HG02938 (cell line): Measurements from ENCODE around the gene LILRB3.
"Not testable (repeated sequence)": the region's sequence is repeated elsewhere in the genome, so short reads cannot be mapped to it uniquely, and the experiment has no call there.

Source experiments
- ATAC-seq: cut with Tn5 transposase; IDR thresholded peaks from one replicate; pipeline ENCODE4 v1.9.1; 2021; ENCODE audit warnings: mild to moderate bottlenecking, moderate library complexity; ENCODE audit not compliant: unreplicated experiment

The LILRB3 gene

GRCh38 chr19:54211235-54211634, 11.6 kb downstream of the LILRB3 start:
- ATAC-seq = no peak

DNA sequence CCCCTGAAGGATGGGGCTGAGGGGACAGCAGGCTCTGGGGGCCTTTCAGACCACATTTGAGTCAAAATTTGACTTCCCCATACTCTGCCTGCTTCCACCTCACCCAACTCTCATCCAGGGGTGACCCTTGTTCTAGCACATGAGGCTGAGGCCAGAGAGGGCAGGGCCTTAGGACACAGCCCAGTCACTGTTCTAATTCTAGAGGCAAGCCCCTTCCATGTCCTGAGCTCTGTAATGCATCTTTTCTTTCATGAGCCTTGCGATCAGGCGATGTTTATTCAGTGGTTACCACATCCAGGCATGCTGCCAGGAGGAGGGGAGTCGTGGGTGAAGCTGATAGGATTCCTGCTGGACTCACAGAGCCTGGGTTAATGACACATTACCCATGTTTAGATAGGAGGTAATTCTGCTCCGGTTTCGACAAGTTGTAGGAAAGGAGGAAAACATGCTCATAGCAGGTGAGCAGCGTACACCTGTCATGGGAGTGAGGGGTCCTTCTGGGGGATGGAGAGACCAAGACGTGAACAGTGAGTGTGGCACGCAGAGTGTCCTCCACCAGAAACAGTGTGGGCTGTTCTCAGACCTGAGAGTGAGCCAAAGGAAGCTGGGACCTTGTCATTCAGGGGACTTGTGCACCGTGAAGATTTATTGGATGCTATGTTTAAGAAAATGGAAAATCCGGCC, 12.9 kb downstream of the LILRB3 start:
- no peak for ATAC-seq

DNA sequence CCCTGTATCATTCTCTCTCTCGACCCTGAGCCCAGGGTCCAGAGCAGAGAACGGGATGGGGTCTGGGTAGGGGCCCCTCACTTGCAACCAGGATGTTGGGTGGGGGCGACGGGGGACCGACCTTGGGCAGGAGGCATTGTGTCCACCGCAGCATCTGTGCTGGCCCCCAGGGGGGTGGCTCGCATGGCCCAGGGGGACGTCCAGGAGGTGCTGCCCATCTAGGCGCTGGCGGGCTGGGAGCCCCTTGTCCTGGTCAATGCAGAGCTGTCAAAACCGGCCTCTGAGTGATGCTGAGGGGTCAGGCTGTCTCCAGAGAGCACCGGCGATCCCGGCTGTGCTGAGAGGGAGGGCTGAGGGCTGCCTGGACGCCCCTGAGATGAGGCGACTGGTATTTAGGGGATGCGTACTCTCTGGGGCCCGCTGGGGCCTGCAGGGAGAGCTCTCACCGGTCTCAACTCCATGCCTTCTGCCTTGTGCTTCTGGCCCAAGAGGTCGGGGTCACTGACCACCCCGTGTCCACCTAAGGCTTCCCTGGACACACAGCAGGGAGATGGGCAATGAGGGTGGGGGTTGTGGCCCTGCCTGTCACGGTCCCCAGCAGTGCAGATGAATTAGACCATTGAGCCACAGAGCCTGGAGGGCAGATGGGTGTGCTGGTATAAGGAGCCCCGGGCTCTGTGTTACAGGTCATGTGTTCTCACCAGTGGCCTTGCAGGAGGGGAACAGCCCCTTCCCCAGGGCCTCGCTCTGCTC, 13.6 kb downstream of the LILRB3 start:
- no peak for ATAC-seq

DNA sequence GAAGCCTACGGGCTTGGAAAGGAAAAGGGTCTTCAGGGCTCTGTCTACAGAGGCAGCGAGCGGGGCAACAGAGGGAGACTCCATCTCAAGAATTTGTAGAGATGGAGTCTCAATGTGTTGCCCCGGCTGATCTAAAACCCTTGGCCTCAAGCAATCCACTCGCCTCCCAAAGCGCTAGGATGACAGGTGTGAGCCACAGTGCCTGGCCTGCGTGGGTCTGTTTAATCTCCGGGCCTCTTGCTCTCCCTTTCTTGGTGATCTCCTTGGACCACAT, 14.1 kb downstream of the LILRB3 start:
- no peak for ATAC-seq

- ATAC-seq = peak; percentile 37
These were observed 14.6 kb downstream of the LILRB3 start for GRCh38 chr19:54207983-54208783.

- ATAC-seq = no peak
These were observed 15.2 kb downstream of the LILRB3 start for GRCh38 chr19:54207676-54207982.

DNA sequence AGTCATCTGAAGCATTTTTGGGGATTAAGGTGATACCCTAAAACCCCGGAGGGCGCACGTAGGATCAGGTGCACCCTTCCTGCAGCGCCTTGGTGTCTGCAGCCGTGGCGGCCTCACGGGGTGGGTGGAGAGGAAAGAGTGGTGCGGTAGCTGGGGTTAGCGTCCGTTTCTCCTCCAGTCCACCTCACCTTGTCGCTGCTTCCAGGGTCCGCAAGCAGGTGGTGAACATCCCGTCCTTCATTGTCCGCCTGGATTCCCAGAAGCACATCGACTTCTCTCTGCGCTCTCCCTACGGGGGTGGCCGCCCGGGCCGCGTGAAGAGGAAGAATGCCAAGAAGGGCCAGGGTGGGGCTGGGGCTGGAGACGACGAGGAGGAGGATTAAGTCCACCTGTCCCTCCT, 15.6 kb downstream of the LILRB3 start:
- not testable (repeated sequence) for ATAC-seq

DNA sequence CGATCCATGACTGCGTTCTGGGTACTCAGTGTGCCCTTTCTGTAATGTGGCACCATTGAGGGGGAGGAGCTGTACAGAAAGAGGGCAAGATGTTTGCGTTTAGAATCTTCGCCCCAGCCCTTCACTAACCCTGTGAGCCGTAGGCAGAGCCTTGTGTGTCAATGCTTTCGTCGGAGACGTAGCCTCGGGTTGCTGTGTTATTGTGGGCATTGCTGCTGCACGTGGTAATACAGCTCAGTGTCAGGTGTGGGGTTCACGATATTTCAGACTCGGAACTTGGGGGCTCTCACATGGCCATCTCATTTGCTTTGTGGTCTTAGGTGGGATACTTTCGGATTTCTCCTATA, 16.0 kb downstream of the LILRB3 start:
- ATAC-seq = no peak

DNA sequence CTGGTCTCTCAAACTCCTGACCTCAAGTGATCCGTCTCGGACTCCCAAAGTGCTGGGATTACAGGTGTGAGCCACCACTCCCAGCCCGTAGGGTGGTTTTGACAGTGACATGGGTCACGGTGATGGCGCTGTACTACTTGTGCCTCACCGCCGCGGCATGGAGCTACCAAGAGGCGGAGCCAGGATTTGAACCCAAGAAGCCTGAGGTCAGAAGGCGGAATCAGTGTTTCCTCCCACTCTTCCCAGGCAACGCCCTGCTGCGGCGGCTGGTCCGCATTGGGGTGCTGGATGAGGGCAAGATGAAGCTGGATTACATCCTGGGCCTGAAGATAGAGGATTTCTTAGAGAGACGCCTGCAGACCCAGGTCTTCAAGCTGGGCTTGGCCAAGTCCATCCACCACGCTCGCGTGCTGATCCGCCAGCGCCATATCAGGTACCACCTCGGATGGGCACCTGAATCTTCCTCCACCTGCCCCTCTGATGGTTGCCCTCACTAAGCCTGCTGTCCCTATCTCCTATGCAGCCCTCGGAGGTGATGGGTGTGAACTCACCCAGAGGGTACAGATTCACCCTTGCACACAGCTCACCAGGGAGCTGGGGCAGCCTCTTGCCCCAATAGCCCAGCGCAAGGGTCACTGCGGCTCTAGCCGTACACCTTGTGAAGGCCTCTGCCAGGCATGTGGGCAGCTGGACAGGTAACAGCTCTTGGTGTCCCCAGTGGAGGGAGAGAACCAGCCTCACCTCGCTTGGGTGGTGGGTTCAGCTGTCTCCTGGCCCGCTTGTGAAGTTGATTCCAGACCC, 16.6 kb downstream of the LILRB3 start:
- no peak for ATAC-seq

DNA sequence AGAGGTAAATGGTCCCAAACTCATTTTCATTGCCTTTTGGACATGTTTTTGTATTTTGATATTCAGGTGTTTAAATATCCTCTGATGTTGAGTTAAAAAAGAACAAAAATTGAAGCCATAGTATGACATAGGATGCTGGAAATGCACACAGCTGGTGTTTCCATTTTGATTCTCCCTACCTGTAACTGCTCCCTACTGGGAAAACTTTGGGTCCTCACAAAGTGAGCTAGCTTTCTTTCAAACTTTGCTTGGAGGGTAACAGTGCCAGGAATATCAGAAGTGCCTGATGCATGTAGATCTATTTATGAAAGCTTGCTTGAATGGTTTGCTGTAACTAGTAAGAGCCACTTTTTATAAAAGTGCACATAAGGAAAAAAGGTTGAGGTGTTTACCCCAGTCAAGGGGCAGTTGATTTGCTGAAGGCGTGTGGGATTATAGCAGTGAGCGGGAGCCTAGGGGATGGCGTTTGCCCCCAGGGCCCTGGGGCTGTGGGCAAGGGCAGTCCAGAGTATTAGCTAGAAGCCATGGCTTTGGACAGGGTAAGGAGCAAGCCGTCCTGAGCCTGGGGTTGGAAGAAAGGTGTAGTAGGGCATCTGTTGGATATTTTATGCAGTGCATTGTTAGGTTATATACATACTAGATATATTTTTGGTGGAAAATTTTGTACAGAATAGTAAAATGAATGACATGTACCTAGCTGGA, 17.9 kb downstream of the LILRB3 start:
- no peak for ATAC-seq

DNA sequence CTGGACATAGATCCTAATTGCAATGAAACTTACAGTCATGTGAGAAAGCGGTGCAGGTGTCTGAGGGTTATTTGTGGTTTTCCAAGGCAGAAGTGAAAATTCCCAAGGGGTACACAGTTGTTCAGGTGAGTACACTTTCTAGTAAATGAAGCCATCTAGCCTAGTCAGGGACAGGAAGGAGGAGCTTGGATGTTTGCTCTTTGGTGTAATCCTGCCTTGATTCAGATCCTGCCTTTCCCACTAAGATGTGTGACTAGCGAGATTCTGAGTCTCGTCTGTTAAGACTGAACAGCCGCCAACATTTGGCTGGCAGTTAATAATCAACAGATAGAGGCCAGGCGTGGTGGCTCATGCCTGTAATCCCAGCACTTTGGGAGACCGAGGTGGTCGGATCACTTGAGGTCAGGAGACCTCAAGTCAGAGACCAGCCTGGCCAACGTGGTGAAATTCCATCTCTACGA, 19.6 kb downstream of the LILRB3 start:
- ATAC-seq = no peak

GRCh38 chr19:54201980-54202379, 20.8 kb downstream of the LILRB3 start:
- no peak for ATAC-seq

- no peak for ATAC-seq
These were observed 21.6 kb downstream of the LILRB3 start for GRCh38 chr19:54201172-54201701.

- no peak for ATAC-seq
These were observed 23.4 kb downstream of the LILRB3 start for GRCh38 chr19:54199401-54199800.

DNA sequence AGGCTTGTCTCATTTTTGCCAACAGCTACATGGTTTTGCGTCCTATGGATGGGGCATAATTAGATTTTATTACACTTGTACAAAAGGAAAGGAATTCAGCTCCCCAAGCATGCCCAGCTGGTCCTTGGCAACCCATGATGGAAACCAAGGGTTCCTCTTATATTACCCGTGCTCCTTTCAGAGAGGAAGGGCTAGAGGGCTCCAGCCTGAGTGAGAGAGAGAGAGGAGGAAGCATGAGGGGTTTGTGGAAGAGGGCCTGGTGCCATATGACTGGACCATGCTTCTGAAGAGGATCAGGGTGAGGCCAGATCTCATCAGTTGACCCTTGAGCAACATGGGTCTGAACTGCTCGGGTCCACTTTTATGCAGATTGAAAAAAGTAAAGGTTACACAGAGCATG, 25.7 kb downstream of the LILRB3 start:
- ATAC-seq = no peak

GRCh38 chr19:54196536-54196935, 26.3 kb downstream of the LILRB3 start:
- ATAC-seq = no peak

- not testable (repeated sequence) for ATAC-seq
These were observed 28.3 kb downstream of the LILRB3 start for GRCh38 chr19:54194463-54194862.

DNA sequence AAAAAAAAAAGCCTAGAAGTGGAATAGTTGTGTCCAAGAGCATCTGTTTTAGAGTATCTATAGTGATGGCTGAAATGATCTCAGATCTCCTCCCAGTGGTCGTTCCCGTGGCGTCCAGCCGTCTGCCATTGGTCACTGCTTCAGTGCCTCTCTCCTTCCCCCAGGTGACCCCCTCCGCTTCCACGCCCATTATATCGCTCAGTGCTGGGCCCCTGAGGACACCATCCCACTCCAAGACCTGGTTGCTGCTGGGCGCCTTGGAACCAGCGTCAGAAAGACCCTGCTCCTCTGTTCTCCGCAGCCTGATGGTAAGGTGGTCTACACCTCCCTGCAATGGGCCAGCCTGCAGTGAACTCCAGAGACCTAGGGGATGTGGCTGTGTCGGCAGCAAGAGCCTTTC, 29.8 kb downstream of the LILRB3 start:
- no peak for ATAC-seq

GRCh38 chr19:54191811-54192453, 30.9 kb downstream of the LILRB3 start:
- ATAC-seq = no peak
